Astrocyte of the hippocampus (primary cell): ENCODE measurements around the gene RBM26.
A peak's percentile ranks its signal among the peaks of the same experiment; 100 is the strongest.

Experiments used
- DNase-seq: peaks from one replicate; pipeline ENCODE4 v3.0.0; 2011; ENCODE audit warnings: low read depth, low spot score

RBM26 gene

DNA sequence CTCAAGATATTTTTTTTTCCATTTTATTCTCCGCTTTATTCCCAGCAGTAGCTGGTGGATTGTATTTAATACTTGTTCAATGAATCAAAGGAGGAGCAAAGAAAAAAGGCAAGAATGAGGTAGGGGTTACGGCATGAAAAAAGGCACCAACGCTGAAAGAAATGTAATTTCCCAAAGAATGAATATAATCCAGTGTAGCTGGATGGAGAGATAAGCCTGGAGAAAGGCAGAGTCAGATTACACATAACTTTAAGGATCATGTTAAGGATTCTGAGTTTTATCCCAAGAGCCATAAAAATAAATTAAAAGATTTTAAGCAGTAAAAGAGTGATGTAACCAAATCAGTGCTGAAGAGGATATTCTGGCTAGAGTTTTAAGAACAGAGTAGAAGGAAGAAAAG is 67.7 kb downstream of the RBM26 start:
- no peak for DNase-seq

DNA sequence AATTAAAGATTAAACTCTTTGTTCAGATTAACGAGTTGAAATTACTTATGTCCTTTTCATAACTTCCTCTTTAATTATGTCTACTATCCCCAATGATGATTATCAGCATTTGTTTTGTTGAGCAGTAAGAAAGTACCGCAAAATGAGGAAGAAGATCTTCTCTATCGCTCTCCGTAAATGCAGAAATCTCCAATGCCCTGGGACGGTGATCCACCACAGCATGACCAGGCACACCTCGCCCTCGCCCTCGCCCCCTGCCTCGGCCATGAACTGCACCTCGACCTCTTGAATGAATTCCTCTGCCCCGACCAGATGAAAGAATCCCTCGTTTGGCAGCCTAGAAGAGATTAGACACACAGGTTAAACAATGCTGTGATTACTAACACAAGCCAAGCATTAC is 69.1 kb downstream of the RBM26 start:
- DNase-seq = no peak

DNA sequence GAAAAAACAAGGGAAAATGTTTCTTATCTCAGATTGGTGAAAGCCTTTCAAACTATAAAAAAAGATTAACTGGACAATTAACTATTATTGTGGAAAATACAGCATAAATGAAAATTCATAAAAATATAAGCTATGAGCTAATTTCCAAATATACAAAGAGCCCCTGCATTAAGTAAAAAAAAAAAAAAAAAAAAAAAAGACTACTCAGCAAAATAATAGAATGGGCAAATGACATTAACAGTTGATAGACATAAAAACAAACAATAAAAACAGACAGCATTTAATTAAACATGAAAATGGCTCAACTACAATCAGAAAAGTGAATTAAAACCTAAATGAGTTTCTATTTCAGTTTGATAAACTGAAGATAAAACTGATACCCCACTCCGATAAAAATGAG is 77.5 kb downstream of the RBM26 start:
- DNase-seq = no peak

DNA sequence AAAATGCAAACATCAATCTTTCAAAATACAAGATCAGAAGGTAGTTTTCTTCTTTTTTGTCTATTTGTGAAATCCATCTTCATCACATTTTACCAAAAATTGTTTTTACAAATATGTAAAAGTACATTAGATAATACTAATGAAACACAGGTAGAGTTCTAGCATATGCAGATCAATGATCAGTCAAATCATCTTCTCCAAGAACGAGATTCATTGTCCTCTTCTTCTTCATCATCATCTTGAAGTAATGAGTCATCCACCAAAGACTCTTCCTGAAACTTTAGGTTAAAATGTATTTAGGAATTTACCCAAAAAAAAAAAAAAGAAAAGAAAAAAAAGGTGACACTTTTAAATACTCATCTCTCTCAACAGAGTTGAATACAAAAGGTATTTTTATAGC is 85.6 kb downstream of the RBM26 start:
- no peak for DNase-seq

- no peak for DNase-seq
These were observed 87.4 kb downstream of the RBM26 start for GRCh38 chr13:79318664-79319063.

DNA sequence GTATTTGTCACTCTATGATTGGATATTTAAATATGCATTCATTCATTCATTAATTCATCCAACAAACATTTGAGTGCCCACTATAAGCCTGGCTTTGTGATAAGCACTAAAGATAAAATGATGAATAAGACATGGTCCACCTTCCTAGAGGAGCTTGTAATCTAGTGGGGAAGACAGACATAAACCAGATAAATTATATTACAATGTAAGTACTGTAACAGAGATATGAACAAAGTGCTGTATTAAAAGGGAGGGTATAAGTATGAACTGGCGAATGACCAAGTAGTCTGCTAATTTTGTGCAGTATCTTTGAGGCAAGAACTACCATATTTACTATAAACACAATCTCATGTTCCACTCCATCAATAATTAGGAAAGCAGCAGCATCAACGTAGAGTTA is 88.2 kb downstream of the RBM26 start:
- no peak for DNase-seq

- no peak for DNase-seq
These were observed 91.4 kb downstream of the RBM26 start for GRCh38 chr13:79314652-79315051.

DNA sequence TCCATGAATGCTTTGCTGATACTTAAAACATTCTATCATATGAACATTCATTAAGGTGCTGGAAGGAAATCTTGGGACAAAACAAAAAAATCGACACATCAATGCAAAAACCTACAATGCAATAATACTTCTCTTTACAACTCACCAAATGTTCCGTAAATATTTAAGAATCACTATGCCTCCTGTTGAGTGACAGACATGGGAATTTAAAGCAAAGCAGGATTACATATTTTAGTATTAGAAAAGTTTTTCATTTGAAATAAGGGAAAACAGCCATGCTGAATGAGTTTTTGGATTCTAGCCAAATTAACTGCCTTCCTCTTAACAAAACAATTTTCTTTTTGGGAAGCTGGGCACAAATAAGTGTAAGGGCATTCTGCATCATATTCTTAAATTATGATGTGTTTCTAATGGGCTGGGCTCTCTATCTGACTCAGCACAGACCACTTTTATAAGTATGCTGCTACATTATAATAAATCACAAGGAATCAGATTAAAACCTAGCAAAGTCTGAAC is 93.7 kb downstream of the RBM26 start:
- no peak for DNase-seq

DNA sequence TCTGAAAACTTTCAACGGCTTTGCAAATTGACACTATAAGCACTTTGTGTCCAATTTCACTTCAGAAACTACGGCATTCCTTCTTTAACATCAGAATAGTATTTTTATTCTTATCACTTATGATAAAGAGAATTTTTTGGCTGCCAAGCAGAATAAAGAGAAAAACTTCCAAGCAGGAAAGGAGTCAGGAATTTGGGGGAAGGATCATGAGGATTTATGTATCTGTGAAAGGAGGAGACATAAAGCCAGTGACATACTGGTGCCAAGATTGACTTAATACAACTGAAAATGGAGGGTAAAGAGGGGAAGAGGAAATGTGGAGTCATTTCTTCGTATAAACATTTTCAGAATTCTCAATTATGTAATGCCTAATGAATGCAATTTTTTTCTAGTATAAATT is 94.7 kb downstream of the RBM26 start:
- DNase-seq = no peak

- no peak for DNase-seq
These were observed 96.4 kb downstream of the RBM26 start for GRCh38 chr13:79309690-79310089.

GRCh38 chr13:79307866-79308298 is 98.2 kb downstream of the RBM26 start:
- DNase-seq = peak; percentile 16

DNA sequence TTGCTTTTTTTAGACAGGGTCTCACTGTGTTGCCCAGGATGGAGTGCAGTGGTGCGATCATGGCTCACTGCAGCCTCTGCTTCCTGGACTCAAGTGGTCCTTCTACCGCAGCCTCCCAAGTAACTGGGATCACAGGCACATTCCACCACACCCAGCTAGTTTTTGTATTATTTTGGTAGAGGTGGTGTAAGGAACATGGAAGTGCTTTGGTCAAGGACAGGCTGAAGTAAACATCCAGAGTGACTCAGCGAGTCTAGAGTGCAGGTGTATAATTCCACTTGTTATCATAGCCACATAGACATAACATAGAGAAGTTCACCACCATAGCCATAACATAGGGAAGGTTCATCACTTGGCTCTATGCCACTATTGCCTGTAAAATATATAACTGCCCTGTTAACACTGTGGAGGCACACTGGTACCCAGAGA is 98.6 kb downstream of the RBM26 start:
- DNase-seq = no peak

DNA sequence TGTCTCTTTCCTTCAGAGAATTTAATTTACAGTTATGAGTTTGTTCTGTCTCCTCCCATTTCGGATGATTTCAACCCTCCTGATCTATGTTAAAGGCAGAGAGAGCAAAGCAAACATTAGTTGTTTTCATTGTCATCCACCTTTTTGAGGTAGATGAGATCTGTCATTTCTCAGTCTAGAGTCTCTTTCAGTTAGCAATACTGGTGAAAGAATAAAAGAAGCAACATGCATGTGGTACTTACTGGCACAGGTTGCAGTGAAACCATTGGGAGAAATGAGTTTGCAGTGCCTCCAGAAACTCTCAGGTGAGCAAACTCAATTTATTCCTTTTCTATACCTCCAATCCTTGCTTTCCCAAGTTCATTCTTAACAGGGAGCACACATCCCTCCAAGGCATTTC is 99.4 kb downstream of the RBM26 start:
- DNase-seq = no peak

DNA sequence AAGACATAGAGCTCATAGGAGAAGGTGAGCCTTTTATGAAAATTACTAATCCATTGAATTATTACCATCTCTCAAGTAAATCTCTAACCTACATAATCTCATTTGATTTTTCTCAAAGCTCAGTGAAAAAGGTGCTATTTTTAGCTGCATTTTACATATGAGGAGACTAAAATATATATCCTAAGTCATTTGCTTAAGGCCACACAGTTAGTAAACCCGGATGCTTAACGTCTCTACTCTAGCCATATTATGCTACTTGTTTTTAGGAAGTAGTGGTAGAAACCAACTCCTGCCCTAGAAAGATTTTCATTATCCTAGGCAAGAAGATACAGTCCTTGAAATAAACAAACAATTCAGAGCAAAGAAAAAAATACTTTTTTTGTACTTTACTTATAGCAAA is 108.9 kb downstream of the RBM26 start:
- DNase-seq = no peak

DNA sequence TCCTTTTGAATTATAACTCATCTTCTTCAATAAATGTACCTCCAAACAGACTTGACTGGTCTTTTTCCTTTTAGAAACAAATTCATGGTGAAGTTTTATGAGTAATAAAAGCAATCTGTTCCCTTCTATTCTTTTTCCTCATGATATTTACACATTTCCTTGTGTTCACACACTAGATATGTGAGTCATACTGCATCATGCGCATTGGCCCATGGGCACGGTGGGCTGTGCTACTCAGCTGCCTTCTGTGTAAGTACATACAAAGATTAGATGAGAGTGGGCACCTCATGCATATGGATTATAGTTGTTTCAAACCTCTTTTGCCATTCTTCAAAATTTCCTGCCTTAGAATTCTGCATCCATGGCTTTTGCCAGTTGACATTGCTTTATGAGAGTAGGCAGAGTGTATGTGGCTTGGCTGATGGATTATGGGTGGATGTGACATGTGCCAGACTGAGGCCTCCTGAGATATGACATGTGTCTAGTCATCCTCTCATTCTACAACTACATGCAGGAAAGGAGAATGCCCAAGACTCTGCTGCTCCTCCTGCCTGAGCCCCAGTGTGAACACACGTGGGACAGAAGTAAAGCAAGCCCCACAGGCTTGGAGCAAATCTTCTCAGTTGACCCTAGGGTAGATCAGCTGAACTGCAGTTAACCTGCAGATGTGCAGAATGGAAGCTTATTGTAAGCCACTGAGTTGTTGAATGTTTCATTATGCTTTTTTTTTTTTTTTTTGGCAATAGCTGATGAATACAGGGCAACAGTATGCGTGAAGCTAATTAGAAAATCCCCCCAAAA is 109.9 kb downstream of the RBM26 start:
- peak; percentile 33 for DNase-seq

DNA sequence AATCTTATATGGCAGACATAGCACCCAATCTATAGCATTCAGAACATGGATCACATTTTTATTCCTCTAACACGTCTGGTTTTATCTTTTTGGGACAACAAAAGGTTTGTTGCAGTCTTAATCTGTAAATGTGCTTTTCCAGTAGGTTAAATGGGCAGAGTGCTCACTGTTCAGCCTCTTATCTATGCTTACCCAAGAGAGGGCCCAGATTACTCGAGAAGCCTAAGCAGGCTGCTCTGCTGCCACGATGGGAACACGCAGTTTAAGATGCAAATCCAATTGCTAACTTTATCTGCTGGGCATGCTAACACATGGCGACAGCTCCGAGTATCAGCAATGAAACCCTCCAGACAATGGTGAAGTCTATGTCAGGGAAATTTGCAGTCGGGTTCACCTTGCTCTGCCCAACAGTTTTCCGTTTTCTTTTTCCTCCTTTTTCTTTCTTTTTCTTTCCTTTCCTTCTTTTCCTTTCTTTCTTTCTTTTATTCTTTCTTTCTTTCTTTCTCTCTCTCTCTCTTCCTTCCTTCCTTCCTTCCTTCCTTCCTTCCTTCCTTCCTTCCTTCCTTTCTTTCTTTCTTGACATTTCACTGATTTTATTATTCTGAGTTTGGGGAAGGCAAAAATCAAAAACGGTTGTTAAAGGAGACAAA is 115.3 kb downstream of the RBM26 start:
- no peak for DNase-seq

GRCh38 chr13:79289571-79289970 is 116.5 kb downstream of the RBM26 start:
- DNase-seq = no peak

DNA sequence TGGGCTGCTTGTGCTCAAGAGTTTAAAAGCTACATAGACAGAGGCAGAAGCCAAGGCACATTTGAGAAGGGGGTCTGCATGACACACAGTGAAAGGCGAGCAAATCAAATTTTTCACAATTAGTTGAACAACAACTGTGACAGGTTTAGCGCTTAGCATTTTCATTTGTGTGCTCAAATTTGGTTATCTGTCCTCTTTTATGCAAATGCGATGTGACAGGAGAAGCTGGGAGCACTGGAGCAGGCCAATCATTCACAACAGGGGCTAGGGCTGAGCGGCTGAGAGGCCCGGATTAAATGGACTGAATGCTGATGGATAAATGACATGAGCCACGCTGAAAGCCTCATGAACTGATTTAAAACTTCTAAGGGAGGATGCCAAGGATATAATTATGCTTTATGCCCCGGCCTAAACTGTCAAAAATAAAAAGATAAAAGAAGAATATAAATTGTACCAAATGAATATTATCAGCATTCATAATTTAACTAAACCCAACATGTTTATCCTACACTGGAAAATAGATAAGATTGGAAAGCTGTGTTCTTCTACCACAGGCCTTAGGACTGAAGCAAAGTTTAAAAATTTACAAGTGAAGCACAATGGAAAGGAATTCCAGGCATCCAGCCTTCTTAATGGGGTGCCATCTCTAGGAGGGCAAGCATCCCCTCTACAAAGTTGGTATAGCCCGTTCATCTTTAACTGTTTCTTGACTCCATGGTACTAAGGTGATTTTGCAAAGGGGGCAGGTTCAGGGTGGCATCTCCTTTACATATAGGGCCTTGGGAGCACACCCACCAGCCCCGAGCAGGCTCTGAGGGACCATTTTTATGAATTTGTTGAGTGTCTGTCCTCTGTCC is 117.9 kb downstream of the RBM26 start:
- no peak for DNase-seq

- DNase-seq = no peak
These were observed 120.9 kb downstream of the RBM26 start for GRCh38 chr13:79285159-79285558.

DNA sequence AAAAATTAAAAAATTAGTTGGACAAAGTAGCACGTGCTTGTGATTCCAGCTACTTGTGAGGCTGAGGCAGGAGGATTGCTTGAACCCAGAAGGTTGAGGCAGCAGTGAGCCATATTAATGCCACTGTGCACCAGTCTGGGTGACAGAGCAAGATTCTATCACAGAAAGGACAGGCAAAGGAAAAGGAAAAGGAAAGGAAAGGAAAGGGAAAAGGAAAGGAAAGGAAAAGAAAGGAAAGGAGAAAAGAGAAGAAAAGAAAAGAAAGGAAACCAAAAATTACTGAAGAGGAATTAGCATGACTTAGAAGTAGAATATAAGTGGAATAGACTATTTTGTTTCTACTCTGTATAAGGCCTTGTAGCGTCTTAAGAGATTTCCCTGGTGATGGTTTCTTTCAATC is 122.3 kb downstream of the RBM26 start:
- DNase-seq = no peak

GRCh38 chr13:79282976-79283375 is 123.1 kb downstream of the RBM26 start:
- DNase-seq = no peak

- DNase-seq = no peak
These were observed 123.5 kb downstream of the RBM26 start for GRCh38 chr13:79282508-79282907.
